22Rv1 (cell line): ENCODE measurements around the gene ZBTB11.
"Not testable (repeated sequence)": the region's sequence is repeated elsewhere in the genome, so short reads cannot be mapped to it uniquely, and the experiment has no call there.

Source experiments
- H3K27ac ChIP-seq: fragments of 450-650 bp; 2 replicates; pipeline ENCODE4 v1.5.1; 2017
- CTCF ChIP-seq: fragments of 450-650 bp; IDR thresholded peaks from 2 replicates; pipeline ENCODE4 v1.5.1; 2017; ENCODE audit warnings: mild to moderate bottlenecking
- ZFX ChIP-seq: fragments of 450-650 bp; IDR thresholded peaks from 2 replicates; pipeline ENCODE4 v1.6.1; 2017; ENCODE audit warnings: antibody characterized with exemption, borderline replicate concordance

ZBTB11 gene

GRCh38 chr3:101701696-101702634 is 25.0 kb upstream of the ZBTB11 start:
- TF ChIP-seq ZFX (no peak), CTCF (no peak)
- no peak overlapping the region for H3K27ac ChIP-seq

- TF ChIP-seq CTCF (peak; percentile 82), ZFX (no peak)
These were observed 18.9 kb upstream of the ZBTB11 start for GRCh38 chr3:101695779-101696372.

GRCh38 chr3:101694836-101695235 is 17.9 kb upstream of the ZBTB11 start:
- not testable (repeated sequence) for H3K27ac ChIP-seq

More at GRCh38 chr3:101695779-101696372, 18.9 kb upstream of the ZBTB11 start:
- H3K27ac ChIP-seq: no peak overlapping the region

- not testable (repeated sequence) for H3K27ac ChIP-seq
These were observed 16.6 kb upstream of the ZBTB11 start for GRCh38 chr3:101693540-101693939.

GRCh38 chr3:101691685-101692671 is 15.0 kb upstream of the ZBTB11 start:
- H3K27ac ChIP-seq: not testable (repeated sequence)

More at GRCh38 chr3:101693540-101693939, 16.6 kb upstream of the ZBTB11 start:
- TF ChIP-seq CTCF: peak; percentile 86

GRCh38 chr3:101690972-101691371 is 14.0 kb upstream of the ZBTB11 start:
- no peak overlapping the region for H3K27ac ChIP-seq
- TF ChIP-seq CTCF: no peak
- no peak for TF ChIP-seq ZFX

- H3K27ac ChIP-seq: no peak overlapping the region
- TF ChIP-seq ZFX (no peak), CTCF (no peak)
These were observed 12.4 kb upstream of the ZBTB11 start for GRCh38 chr3:101689286-101689685.
